MCF 10A (cell line): Measurements from ENCODE around the gene SMIM15. TPM values are rescaled to one million over a fixed set of nuclear protein-coding genes. Genes with fewer than 3 reads are reported as not detected.

Source experiments
- BruUV-seq: library from RNA; stranded (reverse); fragments of 400-500 nt; replicated peaks from 2 replicates; lab custom pipeline; 2021; lab: Mats Ljungman, UMichigan
- CTCF ChIA-PET: fragments of 300-600 bp; sonication (Branson Sonifier 250); formaldehyde crosslinking; extraction: SDS; loops from one replicate; lab custom pipeline; 2021; ENCODE audit warnings: antibody characterized with exemption, inconsistent platforms; lab: Yijun Ruan, JAX
- POLR2A ChIA-PET: fragments of 300-600, 350-650 bp; sonication (Branson Sonifier 250); formaldehyde crosslinking; extraction: SDS; loops from one replicate; lab custom pipeline; 2020; ENCODE audit warnings: antibody characterized with exemption, inconsistent platforms; lab: Yijun Ruan, JAX
- DNase-seq: peaks from one replicate; pipeline ENCODE4 v3.0.0-alpha.2; 2018; ENCODE audit not compliant: unreplicated experiment
- H3K27ac Mint-ChIP-seq: one replicate; pipeline ENCODE4 v1.8.0; 2022; ENCODE audit warnings: mild to moderate bottlenecking, low read depth, mixed read lengths; ENCODE audit not compliant: unreplicated experiment
- H3K27me3 Mint-ChIP-seq: one replicate; pipeline ENCODE4 v1.8.0; 2022; ENCODE audit warnings: mixed read lengths; ENCODE audit not compliant: insufficient read depth, unreplicated experiment
- H3K36me3 Mint-ChIP-seq: one replicate; pipeline ENCODE4 v1.8.0; 2022; ENCODE audit warnings: mild to moderate bottlenecking, moderate library complexity, mixed read lengths; ENCODE audit not compliant: insufficient read depth, unreplicated experiment
- H3K4me1 Mint-ChIP-seq: one replicate; pipeline ENCODE4 v1.8.0; 2022; ENCODE audit warnings: mixed read lengths; ENCODE audit not compliant: insufficient read depth, unreplicated experiment
- H3K4me3 Mint-ChIP-seq: one replicate; pipeline ENCODE4 v1.8.0; 2022; ENCODE audit warnings: mild to moderate bottlenecking, moderate library complexity, mixed read lengths; ENCODE audit not compliant: unreplicated experiment
- H3K9me3 Mint-ChIP-seq: one replicate; pipeline ENCODE4 v1.8.0; 2022; ENCODE audit warnings: mixed read lengths; ENCODE audit not compliant: unreplicated experiment
- CTCF ChIP-seq: fragments of 200-600 bp; IDR thresholded peaks from one replicate; pipeline ENCODE4 v1.8.0; 2022; ENCODE audit warnings: antibody characterized with exemption, mild to moderate bottlenecking; ENCODE audit not compliant: unreplicated experiment
- intact Hi-C: fragments of 100-400 bp; cut with micrococcal nuclease; formaldehyde crosslinking; loops from 2 replicates; pipeline ENCODE4 v1.14.1; 2022
- total RNA-seq: library from RNA; stranded (reverse); gene quantifications from 2 replicates; pipeline ENCODE4 v1.2.3, GENCODE V29; 2022

SMIM15 gene
- total RNA-seq, 1 experiment from 2014 or later: 95.8 TPM

DNA sequence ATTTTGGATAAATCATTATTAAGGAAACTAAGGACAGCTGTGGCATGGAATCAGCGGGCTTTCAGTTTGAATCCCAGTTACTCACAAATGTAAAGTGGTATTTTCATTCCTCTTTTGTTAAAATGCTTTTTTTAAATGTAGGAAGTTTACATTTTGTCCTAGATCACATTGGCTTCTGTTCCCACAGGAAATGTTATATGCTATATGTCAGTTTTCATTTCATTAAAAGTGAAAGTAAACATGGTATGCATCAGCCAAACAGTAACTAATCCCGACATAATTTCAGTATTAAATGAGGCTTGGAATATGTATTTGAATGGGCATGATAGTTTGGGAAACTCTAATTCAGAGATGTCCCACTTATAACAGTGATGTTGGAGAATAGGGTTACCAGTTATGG is 18.6 kb upstream of the SMIM15 start:
- DNase-seq: no peak
- H3K4me3 Mint-ChIP-seq: no peak overlapping the region
- H3K4me1 Mint-ChIP-seq: no peaks in the 10 kb centered on the region
- CTCF ChIA-PET: no interaction called here
- no peaks in the 10 kb centered on the region for H3K27me3 Mint-ChIP-seq
- intact Hi-C loops: no loop called here
- no peak for TF ChIP-seq CTCF
- no TSS peak for BruUV-seq
- POLR2A ChIA-PET: interaction anchor here (0.7 kb wide), 1 partner anchor 123 kb away, joined by 3 read pairs; no protein-coding TSS in a partner anchor
- H3K27ac Mint-ChIP-seq: no peak overlapping the region
- no peaks in the 10 kb centered on the region for H3K36me3 Mint-ChIP-seq
- H3K9me3 Mint-ChIP-seq: no peaks in the 10 kb centered on the region

- CTCF ChIA-PET: interaction anchor here (0.6 to 0.8 kb wide), 7 partner anchors 12 to 627 kb away, joined by 3 to 5 read pairs (median 3); no protein-coding TSS in a partner anchor
- no TSS peak for BruUV-seq
- intact Hi-C loops: no loop called here
Measured at GRCh38 chr5:61178702-61179101, 16.4 kb upstream of the SMIM15 start.

DNA sequence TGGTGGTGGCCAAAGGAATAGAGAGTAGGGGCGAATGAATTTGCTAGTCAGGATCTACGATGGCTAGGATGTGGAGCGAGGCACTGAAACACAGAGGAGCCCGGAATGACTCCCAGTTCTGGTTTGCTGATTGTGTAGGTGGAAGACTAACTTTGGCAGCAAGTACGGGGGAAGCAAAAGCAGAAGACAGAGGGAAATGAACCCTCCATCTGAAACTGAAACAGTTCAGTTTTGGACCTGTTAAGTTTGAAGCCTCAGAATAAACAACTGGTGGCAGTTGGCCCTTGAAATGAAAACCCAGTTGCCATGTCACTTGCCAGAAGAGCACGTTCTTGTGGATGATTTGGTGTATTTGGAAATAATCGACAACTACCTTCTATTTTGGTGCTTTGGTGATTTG is 15.4 kb upstream of the SMIM15 start:
- no peaks in the 10 kb centered on the region for H3K36me3 Mint-ChIP-seq
- POLR2A ChIA-PET: interaction anchor here (1.5 kb wide), 1 partner anchor 15 kb away, joined by 3 read pairs; no protein-coding TSS in a partner anchor
- H3K9me3 Mint-ChIP-seq: no peaks in the 10 kb centered on the region
- no peaks in the 10 kb centered on the region for H3K27me3 Mint-ChIP-seq
- no peak for DNase-seq
- H3K4me1 Mint-ChIP-seq: no peaks in the 10 kb centered on the region
- H3K4me3 Mint-ChIP-seq: no peak overlapping the region
- no peak for TF ChIP-seq CTCF
- CTCF ChIA-PET: interaction anchor here (0.5 to 1.1 kb wide), 3 partner anchors 23 to 153 kb away, joined by 3 to 4 read pairs (median 3); no protein-coding TSS in a partner anchor
- H3K27ac Mint-ChIP-seq: no peak overlapping the region
- intact Hi-C loops: no loop called here
- no TSS peak for BruUV-seq

More at GRCh38 chr5:61178702-61179101, 16.4 kb upstream of the SMIM15 start:
- Mint-ChIP-seq H3K9me3 (no peaks in the 10 kb centered on the region), H3K4me3 (no peak overlapping the region), H3K4me1 (no peaks in the 10 kb centered on the region), H3K36me3 (no peaks in the 10 kb centered on the region), H3K27ac (no peak overlapping the region), H3K27me3 (no peaks in the 10 kb centered on the region)
- POLR2A ChIA-PET: interaction anchor here (0.6 to 1.5 kb wide), 2 partner anchors 14 to 16 kb away, joined by 3 read pairs; no protein-coding TSS in a partner anchor
- no peak for TF ChIP-seq CTCF
- DNase-seq: no peak

- no peaks in the 10 kb centered on the region for H3K9me3 Mint-ChIP-seq
- ChIA-PET CTCF (interaction anchor here (1.1 kb wide), 1 partner anchor 23 kb away, joined by 3 read pairs; no protein-coding TSS in a partner anchor), POLR2A (interaction anchor here (0.7 kb wide), 1 partner anchor 16 kb away, joined by 3 read pairs; no protein-coding TSS in a partner anchor)
- H3K36me3 Mint-ChIP-seq: no peaks in the 10 kb centered on the region
- no peak for TF ChIP-seq CTCF
- BruUV-seq: no TSS peak
- intact Hi-C loops: no loop called here
- no peaks in the 10 kb centered on the region for H3K4me1 Mint-ChIP-seq
- no peak overlapping the region for H3K4me3 Mint-ChIP-seq
- no peaks in the 10 kb centered on the region for H3K27me3 Mint-ChIP-seq
- no peak overlapping the region for H3K27ac Mint-ChIP-seq
- DNase-seq: no peak
Measured at GRCh38 chr5:61177070-61177469, 14.8 kb upstream of the SMIM15 start.
